NK-92 (cell line): Measurements from ENCODE around the gene C7orf57.
"Not testable (repeated sequence)": the region's sequence is repeated elsewhere in the genome, so short reads cannot be mapped to it uniquely, and the experiment has no call there.

Source experiments
- DNase-seq: peaks from one replicate; lab custom pipeline; 2025; ENCODE audit not compliant: unreplicated experiment; lab: John Stamatoyannopoulos, UW

C7orf57 gene

GRCh38 chr7:48033922-48034321, 1.4 kb upstream of the C7orf57 start:
- DNase-seq, result no peak

GRCh38 chr7:48035967-48036478, 680 bp downstream of the C7orf57 start:
- no peak for DNase-seq

GRCh38 chr7:48038815-48039506, 3.6 kb downstream of the C7orf57 start:
- DNase-seq, result no peak

GRCh38 chr7:48040944-48041652, 5.8 kb downstream of the C7orf57 start:
- DNase-seq, result no peak

GRCh38 chr7:48041653-48041970, 6.3 kb downstream of the C7orf57 start:
- no peak for DNase-seq

- no peak for DNase-seq
Observed at GRCh38 chr7:48042216-48042615, 6.9 kb downstream of the C7orf57 start.

- DNase-seq, result no peak
Observed at GRCh38 chr7:48042636-48043035, 7.3 kb downstream of the C7orf57 start.

- no peak for DNase-seq
Observed at GRCh38 chr7:48045195-48045765, 9.9 kb downstream of the C7orf57 start.

- no peak for DNase-seq
Observed at GRCh38 chr7:48046458-48046857, 11.1 kb downstream of the C7orf57 start.

GRCh38 chr7:48048113-48048512, 12.8 kb downstream of the C7orf57 start:
- no peak for DNase-seq

GRCh38 chr7:48049850-48050249, 14.5 kb downstream of the C7orf57 start:
- DNase-seq, result no peak

- no peak for DNase-seq
Observed at GRCh38 chr7:48052748-48053147, 17.4 kb downstream of the C7orf57 start.

- no peak for DNase-seq
Observed at GRCh38 chr7:48053736-48054135, 18.4 kb downstream of the C7orf57 start.

GRCh38 chr7:48058990-48059389, 23.6 kb downstream of the C7orf57 start:
- DNase-seq, result no peak

- no peak for DNase-seq
Observed at GRCh38 chr7:48059706-48060105, 24.4 kb downstream of the C7orf57 start.

- DNase-seq, result no peak
Observed at GRCh38 chr7:48063985-48064384, 28.6 kb downstream of the C7orf57 start.

- DNase-seq, result no peak
Observed at GRCh38 chr7:48067475-48067874, 32.1 kb downstream of the C7orf57 start.

- no peak for DNase-seq
Observed at GRCh38 chr7:48074204-48074654, 38.9 kb downstream of the C7orf57 start.

GRCh38 chr7:48077423-48077822, 42.1 kb downstream of the C7orf57 start:
- no peak for DNase-seq

GRCh38 chr7:48078470-48078869, 43.1 kb downstream of the C7orf57 start:
- no peak for DNase-seq

GRCh38 chr7:48082378-48082777, 47.0 kb downstream of the C7orf57 start:
- not testable (repeated sequence) for DNase-seq
